Measurements from ENCODE around the gene TTC34. TPM values are rescaled to one million over a fixed set of nuclear protein-coding genes. Genes with fewer than 3 reads are reported as not detected.

TTC34 gene
- total RNA-seq, 4 donors from 2014 or later = 0.27 to 0.62 (median 0.58) TPM; not detected in 1

- H3K27ac ChIP-seq = no peak overlapping the region
- H3K4me1 ChIP-seq = no peaks in the 10 kb centered on the region
- H3K4me3 ChIP-seq = no peak overlapping the region
- TF ChIP-seq POLR2AphosphoS5 (IDR thresholded peaks at IDR 0.05) (no peak), EP300 (IDR thresholded peaks at IDR 0.05) (no peak), POLR2A (IDR thresholded peaks at IDR 0.05) (no peak), CTCF (IDR thresholded peaks at IDR 0.05) (no peak)
- H3K27me3 ChIP-seq = peaks cover 99% of the 10 kb centered on the region
- whole genome bisulfite sequencing, 2 donors (ENCODE audit: low coverage in 1 of 2) = 85% methylated on average over 5 of the region's 37 CpGs; no CpG with 5 or more reads in 1 of the 2 donors
- ATAC-seq = no peak
- no peaks in the 10 kb centered on the region for H3K36me3 ChIP-seq
- no peaks in the 10 kb centered on the region for H3K9me3 ChIP-seq
Measured at GRCh38 chr1:2803086-2803930, 1.8 kb upstream of the TTC34 start.

GRCh38 chr1:2802421-2802961 is 998 bp upstream of the TTC34 start:
- ATAC-seq = no peak
- no peak overlapping the region for H3K4me3 ChIP-seq
- H3K27ac ChIP-seq = no peak overlapping the region
- no peak for TF ChIP-seq CTCF (IDR thresholded peaks at IDR 0.05)
- TF ChIP-seq EP300 (IDR thresholded peaks at IDR 0.05) = no peak
- TF ChIP-seq POLR2A (IDR thresholded peaks at IDR 0.05) = no peak
- no peak for TF ChIP-seq POLR2AphosphoS5 (IDR thresholded peaks at IDR 0.05)
- H3K9me3 ChIP-seq = no peaks in the 10 kb centered on the region
- 53% methylated on average over 4 of the region's 10 CpGs; no CpG with 5 or more reads in 1 of the 2 donors for WGBS, 2 donors (ENCODE audit: low coverage in 1 of 2)
- H3K36me3 ChIP-seq = no peaks in the 10 kb centered on the region
- H3K27me3 ChIP-seq = peaks cover 97% of the 10 kb centered on the region
- no peaks in the 10 kb centered on the region for H3K4me1 ChIP-seq

GRCh38 chr1:2801046-2801445 is 447 bp downstream of the TTC34 start:
- TF ChIP-seq EP300 (IDR thresholded peaks at IDR 0.05) = no peak
- TF ChIP-seq POLR2AphosphoS5 (IDR thresholded peaks at IDR 0.05) = no peak
- no peak for TF ChIP-seq CTCF (IDR thresholded peaks at IDR 0.05)
- TF ChIP-seq POLR2A (IDR thresholded peaks at IDR 0.05) = no peak
- H3K36me3 ChIP-seq = no peaks in the 10 kb centered on the region
- 83% methylated on average over 1 of the region's 11 CpGs; no CpG with 5 or more reads in 1 of the 2 donors for WGBS, 2 donors (ENCODE audit: low coverage in 1 of 2)
- H3K9me3 ChIP-seq = peaks cover 0 to under 1% (median 0%) of the 10 kb centered on the region in 3 donors
- H3K4me1 ChIP-seq = no peaks in the 10 kb centered on the region
- H3K27ac ChIP-seq = no peak overlapping the region
- peaks cover 97% of the 10 kb centered on the region for H3K27me3 ChIP-seq
- H3K4me3 ChIP-seq = no peak overlapping the region
- no peak for ATAC-seq

- Histone ChIP-seq H3K9me3 (peaks cover 0 to 5% (median 0%) of the 10 kb centered on the region in 3 donors), H3K27me3 (peaks cover 97% of the 10 kb centered on the region), H3K4me1 (no peaks in the 10 kb centered on the region), H3K4me3 (no peak overlapping the region), H3K27ac (no peak overlapping the region), H3K36me3 (no peaks in the 10 kb centered on the region)
- TF ChIP-seq EP300 (IDR thresholded peaks at IDR 0.05) = no peak
- no peak for TF ChIP-seq CTCF (IDR thresholded peaks at IDR 0.05)
- TF ChIP-seq POLR2AphosphoS5 (IDR thresholded peaks at IDR 0.05) = no peak
- no peak for TF ChIP-seq POLR2A (IDR thresholded peaks at IDR 0.05)
- WGBS, 2 donors (ENCODE audit: low coverage in 1 of 2) = no CpG with 5 or more reads among the region's 12 CpGs
- ATAC-seq = no peak
Measured at GRCh38 chr1:2800664-2801045, 838 bp downstream of the TTC34 start.

Measured in gastroesophageal sphincter (tissue), 4 donors.